ENCODE data around the gene MEGF6.
A peak's percentile ranks its signal among the peaks of the same experiment; 100 is the strongest.

Gene MEGF6

DNA sequence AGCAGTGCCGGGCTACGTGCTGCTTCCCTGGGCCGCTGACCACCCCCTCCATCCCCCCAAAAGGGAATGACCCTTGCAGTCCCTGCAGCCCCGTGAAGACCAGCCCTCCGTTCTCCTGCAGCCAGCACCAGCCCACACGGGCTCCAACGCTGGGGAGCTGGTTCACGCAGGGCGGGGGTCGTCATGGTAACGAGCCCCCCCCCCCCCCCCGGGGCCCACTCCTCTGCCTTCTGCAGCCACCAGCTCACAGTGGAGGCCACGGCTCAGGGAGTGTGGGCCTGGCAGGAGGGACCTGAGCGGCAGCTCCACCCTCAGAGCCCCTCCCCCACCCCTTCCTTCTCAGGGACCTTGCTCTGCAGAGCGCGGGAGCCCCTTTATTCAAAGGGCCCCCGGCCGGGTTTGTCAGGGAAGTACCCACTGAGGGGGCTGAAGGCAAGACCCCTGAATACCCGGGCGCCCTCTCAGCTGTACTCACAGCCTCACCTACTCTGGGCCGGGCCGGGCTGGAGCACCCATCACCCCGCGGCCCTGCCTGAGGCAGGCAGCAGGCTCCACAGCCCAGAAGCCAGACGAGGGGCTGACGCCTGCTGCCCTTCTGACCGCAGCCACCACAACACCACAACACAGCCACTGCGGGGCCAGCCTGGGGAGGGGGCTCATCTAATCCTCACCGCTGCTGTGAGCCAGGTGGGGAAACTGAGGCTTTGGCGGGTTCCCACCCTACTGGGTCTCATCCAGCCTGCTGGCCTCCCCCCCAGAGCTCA lies 12.6 kb downstream of the MEGF6 start:
- Histone ChIP-seq H3K27ac (replicated peaks) (no peak overlapping the region), H3K27me3 (ENCODE audit: insufficient read depth, poor library complexity, severe bottlenecking) (no peaks in the 10 kb centered on the region), H3K4me3 (replicated peaks; ENCODE audit: insufficient read depth, low read length) (no peak overlapping the region)
- TF ChIP-seq POLR2AphosphoS5 (IDR thresholded peaks at IDR 0.05; ENCODE audit: low read depth) (no peak), GABPA (IDR thresholded peaks at IDR 0.05; ENCODE audit: low read depth) (no peak), SPI1 (IDR thresholded peaks at IDR 0.05; ENCODE audit: borderline replicate concordance, low read depth) (no peak)
- TF ChIP-seq, protein P1, sequence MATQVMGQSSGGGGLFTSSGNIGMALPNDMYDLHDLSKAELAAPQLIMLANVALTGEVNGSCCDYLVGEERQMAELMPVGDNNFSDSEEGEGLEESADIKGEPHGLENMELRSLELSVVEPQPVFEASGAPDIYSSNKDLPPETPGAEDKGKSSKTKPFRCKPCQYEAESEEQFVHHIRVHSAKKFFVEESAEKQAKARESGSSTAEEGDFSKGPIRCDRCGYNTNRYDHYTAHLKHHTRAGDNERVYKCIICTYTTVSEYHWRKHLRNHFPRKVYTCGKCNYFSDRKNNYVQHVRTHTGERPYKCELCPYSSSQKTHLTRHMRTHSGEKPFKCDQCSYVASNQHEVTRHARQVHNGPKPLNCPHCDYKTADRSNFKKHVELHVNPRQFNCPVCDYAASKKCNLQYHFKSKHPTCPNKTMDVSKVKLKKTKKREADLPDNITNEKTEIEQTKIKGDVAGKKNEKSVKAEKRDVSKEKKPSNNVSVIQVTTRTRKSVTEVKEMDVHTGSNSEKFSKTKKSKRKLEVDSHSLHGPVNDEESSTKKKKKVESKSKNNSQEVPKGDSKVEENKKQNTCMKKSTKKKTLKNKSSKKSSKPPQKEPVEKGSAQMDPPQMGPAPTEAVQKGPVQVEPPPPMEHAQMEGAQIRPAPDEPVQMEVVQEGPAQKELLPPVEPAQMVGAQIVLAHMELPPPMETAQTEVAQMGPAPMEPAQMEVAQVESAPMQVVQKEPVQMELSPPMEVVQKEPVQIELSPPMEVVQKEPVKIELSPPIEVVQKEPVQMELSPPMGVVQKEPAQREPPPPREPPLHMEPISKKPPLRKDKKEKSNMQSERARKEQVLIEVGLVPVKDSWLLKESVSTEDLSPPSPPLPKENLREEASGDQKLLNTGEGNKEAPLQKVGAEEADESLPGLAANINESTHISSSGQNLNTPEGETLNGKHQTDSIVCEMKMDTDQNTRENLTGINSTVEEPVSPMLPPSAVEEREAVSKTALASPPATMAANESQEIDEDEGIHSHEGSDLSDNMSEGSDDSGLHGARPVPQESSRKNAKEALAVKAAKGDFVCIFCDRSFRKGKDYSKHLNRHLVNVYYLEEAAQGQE (IDR thresholded peaks at IDR 0.05; ENCODE audit: insufficient replicate concordance, low read depth): no peak
- TF ChIP-seq, protein P2, sequence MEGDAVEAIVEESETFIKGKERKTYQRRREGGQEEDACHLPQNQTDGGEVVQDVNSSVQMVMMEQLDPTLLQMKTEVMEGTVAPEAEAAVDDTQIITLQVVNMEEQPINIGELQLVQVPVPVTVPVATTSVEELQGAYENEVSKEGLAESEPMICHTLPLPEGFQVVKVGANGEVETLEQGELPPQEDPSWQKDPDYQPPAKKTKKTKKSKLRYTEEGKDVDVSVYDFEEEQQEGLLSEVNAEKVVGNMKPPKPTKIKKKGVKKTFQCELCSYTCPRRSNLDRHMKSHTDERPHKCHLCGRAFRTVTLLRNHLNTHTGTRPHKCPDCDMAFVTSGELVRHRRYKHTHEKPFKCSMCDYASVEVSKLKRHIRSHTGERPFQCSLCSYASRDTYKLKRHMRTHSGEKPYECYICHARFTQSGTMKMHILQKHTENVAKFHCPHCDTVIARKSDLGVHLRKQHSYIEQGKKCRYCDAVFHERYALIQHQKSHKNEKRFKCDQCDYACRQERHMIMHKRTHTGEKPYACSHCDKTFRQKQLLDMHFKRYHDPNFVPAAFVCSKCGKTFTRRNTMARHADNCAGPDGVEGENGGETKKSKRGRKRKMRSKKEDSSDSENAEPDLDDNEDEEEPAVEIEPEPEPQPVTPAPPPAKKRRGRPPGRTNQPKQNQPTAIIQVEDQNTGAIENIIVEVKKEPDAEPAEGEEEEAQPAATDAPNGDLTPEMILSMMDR (IDR thresholded peaks at IDR 0.05; ENCODE audit: insufficient read depth, low read length): no peak
- no peak for DNase-seq (ENCODE audit: low read depth in 1 of 2, low spot score in 1 of 2)

DNA sequence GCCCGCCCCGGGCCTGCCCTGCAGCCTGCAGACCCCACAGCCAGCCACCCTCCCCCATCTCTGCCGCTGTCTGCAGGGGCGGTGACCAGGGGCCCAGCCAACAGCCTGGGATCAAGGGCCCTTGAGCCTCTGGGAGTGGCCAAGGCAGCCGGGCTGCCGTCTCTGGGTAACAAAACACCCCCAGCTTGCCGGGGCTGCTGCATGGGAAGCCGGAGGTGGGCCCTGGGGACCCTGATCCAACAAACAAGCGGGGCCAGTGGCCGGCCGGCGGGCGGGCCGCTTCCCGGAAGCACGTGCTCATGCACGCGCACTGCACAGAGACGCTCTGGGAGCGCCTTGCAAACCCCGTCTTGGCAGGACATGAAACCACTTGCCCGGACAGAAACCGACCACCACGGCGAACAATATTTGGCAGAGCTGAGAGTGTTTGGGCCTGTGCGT lies 13.2 kb downstream of the MEGF6 start:
- Histone ChIP-seq H3K27ac (replicated peaks) (peak overlapping the region; percentile 19; the same call in 1 of the 2 replicates), H3K4me3 (replicated peaks; ENCODE audit: insufficient read depth, low read length) (no peak overlapping the region), H3K27me3 (ENCODE audit: insufficient read depth, poor library complexity, severe bottlenecking) (no peaks in the 10 kb centered on the region)
- TF ChIP-seq, protein P1 (IDR thresholded peaks at IDR 0.05; ENCODE audit: insufficient replicate concordance, low read depth): no peak
- TF ChIP-seq SPI1 (IDR thresholded peaks at IDR 0.05; ENCODE audit: borderline replicate concordance, low read depth): no peak
- DNase-seq (ENCODE audit: low read depth in 1 of 2, low spot score in 1 of 2): no peak

DNA sequence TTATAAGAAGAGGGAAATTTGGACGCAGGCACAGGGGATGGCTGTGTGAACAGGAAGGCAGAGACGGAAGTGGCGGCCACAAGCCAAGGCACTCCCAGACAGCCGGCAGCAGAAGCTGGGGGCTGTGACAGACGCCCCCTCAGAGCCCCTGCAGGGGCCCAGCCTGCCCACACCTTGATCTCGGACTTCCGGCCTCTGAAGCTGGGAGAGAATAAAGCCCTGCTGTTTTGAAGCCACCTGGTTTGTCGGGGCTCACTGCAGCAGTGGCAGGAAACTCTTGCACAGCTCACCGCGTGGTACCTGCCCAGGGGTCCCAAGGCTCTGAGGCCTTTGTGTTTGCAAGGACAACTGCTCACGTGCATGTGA lies 13.7 kb downstream of the MEGF6 start:
- peak overlapping the region; percentile 19; the same call in 1 of the 2 replicates for H3K27ac ChIP-seq (replicated peaks)

More for the DNA sequence above, 13.7 kb downstream of the MEGF6 start:
- TF ChIP-seq, protein P2 (IDR thresholded peaks at IDR 0.05; ENCODE audit: insufficient read depth, low read length): no peak
- TF ChIP-seq SPI1 (IDR thresholded peaks at IDR 0.05; ENCODE audit: borderline replicate concordance, low read depth): peak; percentile 59
- TF ChIP-seq, protein P1 (IDR thresholded peaks at IDR 0.05; ENCODE audit: insufficient replicate concordance, low read depth): no peak
- TF ChIP-seq POLR2AphosphoS5 (IDR thresholded peaks at IDR 0.05; ENCODE audit: low read depth): peak; percentile 39; the same call in 1 of the 2 replicates
- no peak for TF ChIP-seq GABPA (IDR thresholded peaks at IDR 0.05; ENCODE audit: low read depth)
- peak in 1 of 2 experiments; percentile 58 for DNase-seq (ENCODE audit: low read depth in 1 of 2, low spot score in 1 of 2)
- H3K27me3 ChIP-seq (ENCODE audit: insufficient read depth, poor library complexity, severe bottlenecking): no peaks in the 10 kb centered on the region
- no peak overlapping the region for H3K4me3 ChIP-seq (replicated peaks; ENCODE audit: insufficient read depth, low read length)
